Parathyroid adenoma (tissue), 2 donors: ENCODE measurements around the gene SHQ1.

Experiments used
- H2AFZ ChIP-seq: fragments of 300-600 bp; sonication (generic); one replicate; pipeline ENCODE4 v1.7.0; 2017; ENCODE audit warnings: antibody characterized with exemption, mild to moderate bottlenecking
- H3K27ac ChIP-seq: fragments of 300-600 bp; sonication (generic); one replicate; pipeline ENCODE4 v1.7.0; 2017
- H3K27me3 ChIP-seq: fragments of 300-600 bp; sonication (generic); one replicate; pipeline ENCODE4 v1.7.0; 2017; ENCODE audit warnings: low read length; ENCODE audit not compliant: control insufficient read depth, insufficient read depth
- H3K36me3 ChIP-seq: fragments of 300-600 bp; sonication (generic); one replicate; pipeline ENCODE4 v1.7.0; 2017; ENCODE audit warnings: low read length; ENCODE audit not compliant: control insufficient read depth, insufficient read depth
- H3K4me1 ChIP-seq: fragments of 300-600 bp; sonication (generic); one replicate; pipeline ENCODE4 v1.7.0; 2017; ENCODE audit warnings: control low read depth
- H3K4me2 ChIP-seq: fragments of 300-600 bp; sonication (generic); one replicate; pipeline ENCODE4 v1.7.0; 2017; ENCODE audit warnings: low read length
- H3K4me3 ChIP-seq: fragments of 300-600 bp; sonication (generic); one replicate; pipeline ENCODE4 v1.7.0; 2017; ENCODE audit warnings: low read depth, low read length
- H3K79me2 ChIP-seq: fragments of 300-600 bp; sonication (generic); one replicate; pipeline ENCODE4 v1.7.0; 2017; ENCODE audit warnings: control low read depth
- H3K9ac ChIP-seq: fragments of 300-600 bp; sonication (generic); one replicate; pipeline ENCODE4 v1.7.0; 2017; ENCODE audit warnings: mild to moderate bottlenecking
- H3K9me3 ChIP-seq: fragments of 300-600 bp; sonication (generic); one replicate; pipeline ENCODE4 v1.7.0; 2017; ENCODE audit warnings: low read length; ENCODE audit not compliant: control insufficient read depth
- TF ChIP-seq, protein P1 (sequence below): fragments of 300-600 bp; sonication (generic); IDR thresholded peaks from one replicate; pipeline ENCODE4 v1.7.0; 2017; ENCODE audit warnings: antibody characterized with exemption, mild to moderate bottlenecking
- donor health status: primary hyperparathyroidism.

Gene SHQ1

DNA sequence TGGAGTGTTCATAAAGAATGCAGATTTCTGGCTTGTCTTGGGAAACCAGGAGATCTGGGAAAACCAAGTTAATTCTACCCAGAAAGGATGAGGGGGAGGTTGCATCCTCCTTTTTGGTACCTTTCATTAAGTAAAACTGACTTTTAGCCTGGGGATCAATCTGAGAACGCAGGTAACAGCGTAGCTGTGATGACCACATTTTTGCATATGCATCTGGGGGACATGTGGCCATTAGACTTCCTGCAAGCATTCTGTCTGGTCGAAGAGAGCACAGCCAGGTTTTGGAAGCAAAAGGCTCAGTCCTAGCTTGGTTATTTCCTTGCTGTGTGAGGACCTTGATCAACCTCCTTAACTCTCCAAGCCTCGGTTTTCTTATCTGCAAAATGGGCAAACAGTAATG, 145.2 kb downstream of the SHQ1 start:
- H3K4me2 ChIP-seq: no peak overlapping the region
- TF ChIP-seq, protein P1, sequence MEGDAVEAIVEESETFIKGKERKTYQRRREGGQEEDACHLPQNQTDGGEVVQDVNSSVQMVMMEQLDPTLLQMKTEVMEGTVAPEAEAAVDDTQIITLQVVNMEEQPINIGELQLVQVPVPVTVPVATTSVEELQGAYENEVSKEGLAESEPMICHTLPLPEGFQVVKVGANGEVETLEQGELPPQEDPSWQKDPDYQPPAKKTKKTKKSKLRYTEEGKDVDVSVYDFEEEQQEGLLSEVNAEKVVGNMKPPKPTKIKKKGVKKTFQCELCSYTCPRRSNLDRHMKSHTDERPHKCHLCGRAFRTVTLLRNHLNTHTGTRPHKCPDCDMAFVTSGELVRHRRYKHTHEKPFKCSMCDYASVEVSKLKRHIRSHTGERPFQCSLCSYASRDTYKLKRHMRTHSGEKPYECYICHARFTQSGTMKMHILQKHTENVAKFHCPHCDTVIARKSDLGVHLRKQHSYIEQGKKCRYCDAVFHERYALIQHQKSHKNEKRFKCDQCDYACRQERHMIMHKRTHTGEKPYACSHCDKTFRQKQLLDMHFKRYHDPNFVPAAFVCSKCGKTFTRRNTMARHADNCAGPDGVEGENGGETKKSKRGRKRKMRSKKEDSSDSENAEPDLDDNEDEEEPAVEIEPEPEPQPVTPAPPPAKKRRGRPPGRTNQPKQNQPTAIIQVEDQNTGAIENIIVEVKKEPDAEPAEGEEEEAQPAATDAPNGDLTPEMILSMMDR: no peak
- no peaks in the 10 kb centered on the region for H3K4me1 ChIP-seq
- H2AFZ ChIP-seq: no peak overlapping the region
- no peak overlapping the region for H3K4me3 ChIP-seq
- H3K27me3 ChIP-seq: no peaks in the 10 kb centered on the region
- no peaks in the 10 kb centered on the region for H3K79me2 ChIP-seq
- H3K27ac ChIP-seq: no peak overlapping the region
- no peaks in the 10 kb centered on the region for H3K36me3 ChIP-seq
- H3K9me3 ChIP-seq: no peaks in the 10 kb centered on the region
- H3K9ac ChIP-seq: no peak overlapping the region

DNA sequence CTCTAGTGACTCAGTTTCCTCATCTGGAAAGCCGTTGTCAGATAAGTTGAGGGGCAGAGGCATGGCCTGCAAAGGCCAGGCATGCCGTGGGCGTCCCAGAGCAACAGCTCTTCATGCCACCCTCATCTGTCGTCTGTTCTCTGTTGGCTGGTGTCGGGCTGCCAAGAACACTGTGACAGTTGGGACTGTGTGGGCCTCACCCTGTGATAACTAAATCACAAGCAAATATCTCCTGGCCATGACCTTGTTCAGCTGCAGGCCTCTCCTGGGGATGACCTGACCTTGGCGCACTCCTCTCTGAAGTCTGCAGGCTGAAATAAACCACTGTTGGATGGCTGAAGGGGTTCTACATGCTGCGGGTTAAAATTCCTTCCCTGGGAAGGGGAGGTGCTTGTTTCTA, 145.9 kb downstream of the SHQ1 start:
- H3K36me3 ChIP-seq: no peaks in the 10 kb centered on the region
- H3K4me1 ChIP-seq: no peaks in the 10 kb centered on the region

DNA sequence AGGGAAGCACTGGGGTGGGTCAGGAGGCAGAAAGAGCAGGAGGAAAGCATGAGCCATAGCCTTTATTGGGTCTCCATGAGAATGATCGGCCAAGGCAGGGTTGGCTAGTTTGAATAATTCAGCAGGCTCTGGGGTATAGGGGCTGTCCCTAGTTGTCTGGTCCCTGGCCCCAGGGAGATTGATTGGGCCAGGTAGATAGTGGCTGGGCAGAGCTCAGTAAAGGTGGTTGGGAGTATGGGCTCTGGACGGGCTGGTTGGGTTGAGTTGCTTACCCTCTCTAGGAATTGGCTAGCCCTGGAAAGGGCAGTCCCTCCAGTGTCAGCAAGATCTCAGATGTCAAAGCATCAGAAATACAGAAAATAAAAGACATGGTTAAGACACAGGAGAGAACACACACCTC, 148.1 kb downstream of the SHQ1 start:
- TF ChIP-seq, protein P1: no peak
- no peaks in the 10 kb centered on the region for H3K79me2 ChIP-seq
- H3K9ac ChIP-seq: no peak overlapping the region
- no peaks in the 10 kb centered on the region for H3K4me1 ChIP-seq
- H3K4me3 ChIP-seq: no peak overlapping the region
- H2AFZ ChIP-seq: no peak overlapping the region
- no peak overlapping the region for H3K4me2 ChIP-seq
- no peaks in the 10 kb centered on the region for H3K27me3 ChIP-seq
- no peaks in the 10 kb centered on the region for H3K36me3 ChIP-seq
- H3K9me3 ChIP-seq: no peaks in the 10 kb centered on the region
- H3K27ac ChIP-seq: no peak overlapping the region

More for the DNA sequence above, 145.9 kb downstream of the SHQ1 start:
- Histone ChIP-seq H3K4me2 (no peak overlapping the region), H3K27ac (no peak overlapping the region), H3K9me3 (no peaks in the 10 kb centered on the region), H3K27me3 (no peaks in the 10 kb centered on the region), H3K9ac (no peak overlapping the region), H3K79me2 (no peaks in the 10 kb centered on the region), H2AFZ (no peak overlapping the region), H3K4me3 (no peak overlapping the region)
- TF ChIP-seq, protein P1: no peak

DNA sequence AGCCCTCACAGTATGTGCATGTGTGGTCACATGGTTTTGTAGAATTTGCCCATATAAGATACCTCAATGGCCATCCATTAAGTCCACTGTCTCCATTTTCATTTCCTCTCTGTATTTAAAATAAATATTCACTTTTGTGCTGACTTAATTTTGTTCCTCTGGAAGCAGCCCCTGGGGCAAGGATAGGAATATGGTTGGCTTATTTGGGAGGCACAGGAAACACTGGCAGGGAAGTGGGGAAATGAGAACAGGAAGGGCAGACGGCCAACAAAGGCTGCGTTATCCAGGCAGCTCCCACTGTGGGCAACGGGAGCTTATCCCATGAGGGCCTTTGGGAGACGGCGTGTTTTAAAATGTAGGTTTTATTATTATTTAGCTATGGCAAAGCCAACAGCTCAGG, 148.6 kb downstream of the SHQ1 start:
- TF ChIP-seq, protein P1: no peak
- no peak overlapping the region for H3K4me2 ChIP-seq

More for the DNA sequence above, 148.6 kb downstream of the SHQ1 start:
- no peaks in the 10 kb centered on the region for H3K9me3 ChIP-seq
- H3K27ac ChIP-seq: no peak overlapping the region
- no peaks in the 10 kb centered on the region for H3K4me1 ChIP-seq
- H2AFZ ChIP-seq: no peak overlapping the region
- no peaks in the 10 kb centered on the region for H3K27me3 ChIP-seq
- H3K9ac ChIP-seq: no peak overlapping the region
- no peak overlapping the region for H3K4me3 ChIP-seq
- no peaks in the 10 kb centered on the region for H3K79me2 ChIP-seq
- no peaks in the 10 kb centered on the region for H3K36me3 ChIP-seq
